ENCODE results near the gene ADAMTS9.
A peak's percentile ranks its signal among the peaks of the same experiment; 100 is the strongest.

- TF ChIP-seq MAX (IDR thresholded peaks at IDR 0.05) (no peak), CTCF (IDR thresholded peaks at IDR 0.05; ENCODE audit: low read depth, low read length, missing input control) (no peak), EGR1 (IDR thresholded peaks at IDR 0.05; ENCODE audit: low read depth in 2 of 2) (no peak), TAF1 (conservative IDR thresholded peaks at IDR 0.05) (no peak), RXRA (IDR thresholded peaks at IDR 0.05) (no peak), NR2F2 (IDR thresholded peaks at IDR 0.05) (peak; percentile 46), RAD21 (IDR thresholded peaks at IDR 0.05) (no peak), REST (IDR thresholded peaks at IDR 0.05) (no peak), GABPA (IDR thresholded peaks at IDR 0.05 in 1 of 2, conservative IDR thresholded peaks at IDR 0.05 in 1 of 2) (no peak)
Measured at GRCh38 chr3:64693031-64693430, 5.2 kb upstream of the ADAMTS9 start.

Measured in liver (tissue), 3 donors.